HEK293T (cell line): ENCODE measurements around the gene TBL1XR1.
"Not testable (repeated sequence)": the region's sequence is repeated elsewhere in the genome, so short reads cannot be mapped to it uniquely, and the experiment has no call there.

ENCODE experiments used
- CTCF ChIA-PET: fragments of 350-600 bp; formaldehyde crosslinking; extraction: SDS; loops from one replicate; lab custom pipeline; 2021; ENCODE audit warnings: antibody characterized with exemption, inconsistent platforms; lab: Yijun Ruan, JAX
- POLR2A ChIA-PET: fragments of 350-600 bp; formaldehyde crosslinking; extraction: SDS; loops from one replicate; lab custom pipeline; 2020; ENCODE audit warnings: antibody characterized with exemption, inconsistent platforms; lab: Yijun Ruan, JAX
- DNase-seq: peaks from one replicate; pipeline ENCODE4 v3.0.0; 2012; ENCODE audit warnings: mixed read lengths; ENCODE audit errors: extremely low spot score
- ARNT ChIP-seq: fragments of 450-650 bp; IDR thresholded peaks from 2 replicates; pipeline ENCODE4 v1.6.1; 2017; ENCODE audit warnings: mild to moderate bottlenecking
- BHLHE40 ChIP-seq: fragments of 450-650 bp; IDR thresholded peaks from 2 replicates; pipeline ENCODE4 v1.6.1; 2016; ENCODE audit warnings: mild to moderate bottlenecking, moderate library complexity, borderline replicate concordance
- CTBP1 ChIP-seq: fragments of 450-650 bp; IDR thresholded peaks from 2 replicates; pipeline ENCODE4 v1.6.1; 2016; ENCODE audit warnings: borderline replicate concordance
- ELF4 ChIP-seq: fragments of 450-650 bp; IDR thresholded peaks from 2 replicates; pipeline ENCODE4 v1.6.1; 2017; ENCODE audit warnings: antibody characterized with exemption
- FOXA1 ChIP-seq: fragments of 450-650 bp; IDR thresholded peaks from 2 replicates; pipeline ENCODE4 v1.6.1; 2016; ENCODE audit warnings: mild to moderate bottlenecking
- FOXK2 ChIP-seq: fragments of 450-650 bp; IDR thresholded peaks from 2 replicates; pipeline ENCODE4 v1.6.1; 2016; ENCODE audit warnings: mild to moderate bottlenecking
- FOXM1 ChIP-seq: fragments of 450-650 bp; IDR thresholded peaks from 2 replicates; pipeline ENCODE4 v1.6.1; 2017; ENCODE audit warnings: mild to moderate bottlenecking, borderline replicate concordance
- HDGF ChIP-seq: fragments of 450-650 bp; IDR thresholded peaks from 2 replicates; pipeline ENCODE4 v1.6.1; 2017; ENCODE audit warnings: antibody characterized with exemption, borderline replicate concordance
- L3MBTL2 ChIP-seq: fragments of 450-650 bp; conservative IDR thresholded peaks from 2 replicates; pipeline ENCODE4 v1.6.1; 2016; ENCODE audit warnings: mild to moderate bottlenecking
- LEF1 ChIP-seq: fragments of 450-650 bp; IDR thresholded peaks from 2 replicates; pipeline ENCODE4 v1.6.1; 2017; ENCODE audit warnings: mild to moderate bottlenecking, borderline replicate concordance
- NFRKB ChIP-seq: fragments of 450-650 bp; IDR thresholded peaks from 2 replicates; pipeline ENCODE4 v1.6.1; 2016; ENCODE audit warnings: mild to moderate bottlenecking, moderate library complexity
- SP1 ChIP-seq: fragments of 450-650 bp; IDR thresholded peaks from 2 replicates; pipeline ENCODE4 v1.6.1; 2017
- SUZ12 ChIP-seq: fragments of 450-650 bp; IDR thresholded peaks from 2 replicates; pipeline ENCODE4 v1.6.1; 2016; ENCODE audit warnings: mild to moderate bottlenecking
- TARDBP ChIP-seq: fragments of 450-650 bp; IDR thresholded peaks from 2 replicates; pipeline ENCODE4 v1.6.1; 2016
- ZNF384 ChIP-seq: fragments of 450-650 bp; IDR thresholded peaks from 2 replicates; pipeline ENCODE4 v1.6.1; 2016
- TF ChIP-seq, protein P1 (sequence below): fragments of 450-650 bp; IDR thresholded peaks from 2 replicates; pipeline ENCODE4 v1.6.1; 2016

Gene TBL1XR1

DNA sequence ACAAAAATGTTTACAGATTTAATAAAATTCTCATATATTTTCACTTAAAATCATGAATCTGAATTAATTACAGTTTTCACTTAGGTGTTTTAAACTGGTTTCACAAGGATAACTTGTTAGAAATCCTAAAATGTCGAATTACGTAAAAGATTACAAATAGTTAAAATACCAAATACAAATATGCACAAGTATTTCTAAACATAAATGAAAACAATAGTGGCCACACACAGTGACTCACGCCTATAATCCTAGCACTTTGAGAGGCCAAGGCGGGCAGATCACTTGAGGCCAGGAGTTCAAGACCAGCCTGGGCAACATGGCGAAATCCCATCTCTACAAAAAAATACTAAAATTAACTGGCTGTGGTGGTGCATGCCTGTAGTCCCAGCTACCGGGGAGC lies 10.9 kb upstream of the TBL1XR1 start:
- ChIA-PET POLR2A (no interaction called here), CTCF (no interaction called here)
- DNase-seq = no peak
- TF ChIP-seq CTBP1 (no peak), BHLHE40 (no peak), SUZ12 (no peak), TARDBP (no peak), LEF1 (no peak), HDGF (no peak), FOXM1 (no peak), FOXA1 (no peak), ELF4 (no peak), SP1 (no peak), L3MBTL2 (no peak), FOXK2 (no peak), ZNF384 (no peak), NFRKB (no peak), ARNT (no peak)
- TF ChIP-seq, protein P1, sequence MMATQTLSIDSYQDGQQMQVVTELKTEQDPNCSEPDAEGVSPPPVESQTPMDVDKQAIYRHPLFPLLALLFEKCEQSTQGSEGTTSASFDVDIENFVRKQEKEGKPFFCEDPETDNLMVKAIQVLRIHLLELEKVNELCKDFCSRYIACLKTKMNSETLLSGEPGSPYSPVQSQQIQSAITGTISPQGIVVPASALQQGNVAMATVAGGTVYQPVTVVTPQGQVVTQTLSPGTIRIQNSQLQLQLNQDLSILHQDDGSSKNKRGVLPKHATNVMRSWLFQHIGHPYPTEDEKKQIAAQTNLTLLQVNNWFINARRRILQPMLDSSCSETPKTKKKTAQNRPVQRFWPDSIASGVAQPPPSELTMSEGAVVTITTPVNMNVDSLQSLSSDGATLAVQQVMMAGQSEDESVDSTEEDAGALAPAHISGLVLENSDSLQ = no peak

DNA sequence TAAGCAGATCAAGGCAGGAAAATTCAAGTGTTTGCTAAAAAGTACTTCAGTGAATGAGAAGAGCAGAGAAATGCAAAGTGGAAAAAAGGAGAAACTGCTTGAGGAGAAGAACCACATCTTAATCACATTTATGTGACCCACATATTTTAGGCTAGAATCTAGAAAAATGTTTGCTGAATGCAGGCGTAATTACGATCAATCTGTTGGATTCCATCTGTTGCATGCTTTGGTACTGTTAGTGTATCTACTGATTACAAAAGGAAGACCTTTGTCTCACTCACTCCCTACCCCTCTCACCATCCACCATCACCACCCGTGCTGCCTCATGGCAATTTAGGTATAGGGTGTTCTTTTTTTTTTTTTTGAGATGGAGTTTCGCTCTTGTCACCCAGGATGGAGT lies 9.7 kb upstream of the TBL1XR1 start:
- no peak for DNase-seq
- TF ChIP-seq TARDBP = no peak
- TF ChIP-seq LEF1 = no peak
- TF ChIP-seq FOXM1 = no peak
- ChIA-PET CTCF (no interaction called here), POLR2A (no interaction called here)

DNA sequence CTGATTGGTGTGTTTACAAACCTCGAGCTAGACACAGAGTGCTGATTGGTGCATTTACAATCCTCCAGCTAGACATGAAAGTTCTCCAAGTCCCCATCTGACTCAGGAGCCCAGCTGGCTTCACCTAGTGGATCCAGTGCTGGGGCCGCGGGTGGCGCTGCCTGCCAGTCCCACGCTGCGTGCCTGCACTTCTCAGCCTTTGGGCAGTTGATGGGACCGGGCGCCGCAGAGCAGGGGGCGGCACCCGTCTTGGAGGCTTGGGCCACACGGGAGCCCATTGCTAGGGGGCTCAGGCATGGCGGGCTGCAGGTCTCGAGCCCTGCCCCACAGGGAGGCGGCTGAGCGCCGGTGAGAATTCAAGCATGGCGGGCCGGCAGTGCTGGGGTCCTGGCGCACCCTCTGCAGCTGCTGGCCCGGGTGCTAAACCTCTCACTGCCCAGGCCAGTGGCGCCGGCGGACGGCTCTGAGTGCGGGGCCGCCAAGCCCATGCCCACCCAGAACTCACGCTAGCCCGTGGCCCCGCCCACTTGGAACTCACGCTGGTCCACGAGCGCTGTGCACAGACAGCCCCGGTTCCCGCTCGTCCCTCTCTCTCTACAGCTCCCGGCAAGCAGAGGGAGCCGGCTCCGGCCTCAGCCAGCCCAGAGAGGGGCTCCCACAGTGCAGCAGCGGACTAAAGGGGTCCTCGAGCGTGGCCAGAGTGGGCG lies 6.6 kb upstream of the TBL1XR1 start:
- ChIA-PET POLR2A (no interaction called here), CTCF (no interaction called here)
- no peak for TF ChIP-seq ELF4
- no peak for TF ChIP-seq HDGF
- TF ChIP-seq BHLHE40 = no peak
- TF ChIP-seq TARDBP = no peak
- no peak for TF ChIP-seq SP1
- TF ChIP-seq, protein P1 = no peak
- no peak for TF ChIP-seq L3MBTL2
- TF ChIP-seq CTBP1 = no peak
- no peak for TF ChIP-seq ARNT
- no peak for TF ChIP-seq FOXM1
- no peak for TF ChIP-seq FOXA1
- TF ChIP-seq LEF1 = no peak
- TF ChIP-seq SUZ12 = no peak
- TF ChIP-seq FOXK2 = no peak
- no peak for TF ChIP-seq NFRKB
- TF ChIP-seq ZNF384 = no peak
- DNase-seq = no peak

DNA sequence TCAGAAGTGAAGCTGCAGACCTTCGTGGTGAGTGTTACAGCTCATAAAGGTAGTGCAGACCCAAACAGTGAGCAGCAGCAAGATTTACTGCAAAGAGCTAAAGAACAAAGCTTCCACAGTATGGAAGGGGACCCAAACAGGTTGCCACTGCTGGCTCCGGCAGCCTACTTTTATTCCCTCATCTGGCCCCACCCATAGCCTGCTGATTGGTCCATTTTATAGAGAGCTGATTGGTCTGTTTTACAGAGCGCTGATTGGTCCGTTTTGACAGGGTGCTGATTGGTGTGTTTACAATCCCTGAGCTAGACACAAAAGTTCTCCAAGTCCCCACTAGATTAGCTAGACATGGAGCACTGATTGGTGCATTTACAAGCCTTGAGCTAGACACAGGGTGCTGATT lies 5.7 kb upstream of the TBL1XR1 start:
- DNase-seq, POLR2A ChIA-PET, CTCF ChIA-PET: not testable (repeated sequence)

DNA sequence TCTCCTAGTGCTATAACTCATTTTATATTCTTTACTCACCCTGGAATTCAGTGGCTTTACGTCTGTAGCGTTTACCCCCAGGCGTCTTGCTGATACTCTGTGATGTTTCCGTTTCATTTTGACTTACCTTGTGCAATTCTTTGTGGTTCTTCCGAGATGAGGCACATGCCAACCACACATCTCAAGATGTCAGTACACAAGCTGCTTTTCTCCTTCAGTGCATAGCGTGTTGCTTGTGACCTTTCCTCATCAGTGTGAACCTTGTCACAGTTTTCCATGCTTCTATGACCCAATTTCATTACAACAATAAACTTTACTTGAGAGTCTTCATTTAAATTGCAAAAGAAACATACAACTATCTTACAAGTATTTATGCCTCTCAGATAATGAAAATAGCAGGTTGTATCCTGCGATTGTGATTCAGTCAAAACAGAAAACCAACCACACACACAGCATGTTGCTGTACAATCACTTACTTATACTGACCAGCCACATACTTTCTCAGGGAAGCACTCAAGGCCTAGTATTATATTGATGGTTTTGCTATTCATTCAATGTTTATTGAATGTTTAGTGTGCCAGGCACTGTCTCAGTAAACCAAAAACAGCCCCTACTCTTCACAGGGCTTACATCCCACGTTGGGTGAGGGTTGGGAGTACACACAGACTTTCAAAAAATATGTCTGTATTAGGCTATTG lies 4.6 kb upstream of the TBL1XR1 start:
- no peak for DNase-seq
- POLR2A ChIA-PET = no interaction called here
- no peak for TF ChIP-seq FOXK2
- no peak for TF ChIP-seq SUZ12
- TF ChIP-seq FOXM1 = no peak
- TF ChIP-seq SP1 = no peak
- TF ChIP-seq BHLHE40 = no peak
- no peak for TF ChIP-seq NFRKB
- TF ChIP-seq CTBP1 = no peak
- TF ChIP-seq ELF4 = no peak
- TF ChIP-seq, protein P1 = no peak
- TF ChIP-seq TARDBP = no peak
- no peak for TF ChIP-seq L3MBTL2
- no peak for TF ChIP-seq ZNF384
- TF ChIP-seq FOXA1 = no peak
- TF ChIP-seq HDGF = no peak
- no peak for TF ChIP-seq ARNT
- no peak for TF ChIP-seq LEF1
- CTCF ChIA-PET = no interaction called here

DNA sequence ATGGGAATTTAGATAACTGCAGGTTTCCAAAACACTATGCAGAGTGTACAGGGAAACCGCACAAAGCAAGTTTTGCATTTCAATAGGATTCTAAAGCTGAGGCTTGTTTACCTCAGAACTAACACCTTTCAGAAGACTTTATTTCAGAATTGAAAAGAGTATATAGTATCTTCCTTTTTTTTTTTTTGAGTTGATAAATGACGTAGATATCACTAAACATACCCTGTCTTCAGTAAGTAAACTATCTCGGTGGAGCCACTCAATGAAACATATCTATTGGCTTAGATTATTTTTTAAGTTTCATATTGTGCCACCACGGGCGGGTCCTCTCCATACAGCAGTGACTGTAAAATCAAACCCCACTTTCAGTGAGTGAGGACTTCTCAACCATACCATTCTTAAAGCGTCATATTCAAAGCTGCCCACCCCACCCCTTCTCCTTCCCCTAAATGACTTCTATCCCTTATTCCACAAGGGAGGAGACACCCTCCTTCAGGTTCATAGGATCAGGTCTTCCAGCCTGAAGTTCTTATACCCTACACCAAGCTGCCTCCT lies 2.0 kb upstream of the TBL1XR1 start:
- ChIA-PET CTCF (interaction anchor here (0.6 kb wide), 1 partner anchor 1177 kb away, joined by 3 read pairs; no protein-coding TSS in a partner anchor), POLR2A (interaction anchor here (2.7 kb wide), 1 partner anchor 160 kb away, joined by 23 read pairs; no protein-coding TSS in a partner anchor)
- no peak for DNase-seq
- TF ChIP-seq SP1 (no peak), BHLHE40 (no peak), SUZ12 (no peak), TARDBP (no peak), LEF1 (no peak), ELF4 (no peak), NFRKB (no peak), ZNF384 (no peak), L3MBTL2 (no peak), ARNT (no peak), FOXK2 (no peak), FOXA1 (no peak), FOXM1 (no peak), CTBP1 (no peak), HDGF (no peak)
- TF ChIP-seq, protein P1 = no peak
